Common myeloid progenitor, CD34-positive (primary cell): ENCODE results near the gene S1PR3.

Experiments
- CTCF ChIA-PET: fragments of 350-600 bp; sonication (Branson Sonifier 250); formaldehyde crosslinking; loops from one replicate; lab custom pipeline; 2021; ENCODE audit warnings: antibody characterized with exemption; lab: Charles Lee
- POLR2A ChIA-PET: fragments of 350-600 bp; sonication (Branson Sonifier 250); formaldehyde crosslinking; loops from one replicate; lab custom pipeline; 2021; ENCODE audit warnings: antibody characterized with exemption; lab: Charles Lee
- DNase-seq, 3 donors: peaks; one replicate each; pipeline versions ENCODE4 v3.0.0 to v3.0.0-alpha.2; 2013
- H3K27ac ChIP-seq, 2 experiments: 1 replicate in 1 of 2; 2 replicates in 1 of 2; pipeline ENCODE4 v1.7.0; 2013; ENCODE audit warnings: inconsistent platforms in 2 of 2, low read length in 2 of 2, mild to moderate bottlenecking in 2 of 2, low read depth in 1 of 2, moderate library complexity in 1 of 2; ENCODE audit not compliant: severe bottlenecking in 2 of 2, insufficient read depth in 1 of 2, poor library complexity in 1 of 2
- H3K27me3 ChIP-seq, 5 experiments: replicated peaks in 2 of 5; 1 replicate in 3 of 5; 2 replicates in 2 of 5; pipeline versions ENCODE4 v1.6.1 to v1.7.0; 2013; ENCODE audit warnings: low read length in 4 of 5, mild to moderate bottlenecking in 2 of 5, moderate library complexity in 2 of 5, inconsistent platforms in 1 of 5; ENCODE audit not compliant: insufficient read depth in 5 of 5, control insufficient read depth in 4 of 5
- H3K36me3 ChIP-seq, 4 experiments: 1 replicate in 2 of 4; 2 replicates in 2 of 4; pipeline versions ENCODE4 v1.6.1 to v1.7.0; 2013; ENCODE audit warnings: low read length in 3 of 4, control low read depth in 1 of 4, mild to moderate bottlenecking in 1 of 4; ENCODE audit not compliant: control insufficient read depth in 4 of 4, insufficient read depth in 4 of 4
- H3K4me1 ChIP-seq, 4 experiments: 1 replicate in 3 of 4; 2 replicates in 1 of 4; pipeline versions ENCODE4 v1.6.1 to v1.7.1; 2013; ENCODE audit warnings: low read length in 3 of 4, mild to moderate bottlenecking in 3 of 4, control low read depth in 1 of 4, inconsistent platforms in 1 of 4, moderate library complexity in 1 of 4; ENCODE audit not compliant: control insufficient read depth in 4 of 4, insufficient read depth in 4 of 4; ENCODE audit errors: control extremely low read depth in 1 of 4
- H3K4me3 ChIP-seq, 7 experiments: 1 replicate in 4 of 7; 2 replicates in 3 of 7; pipeline versions ENCODE4 v1.5.1 to v1.7.0; 2013; ENCODE audit warnings: mild to moderate bottlenecking in 7 of 7, low read length in 6 of 7, moderate library complexity in 6 of 7, inconsistent platforms in 2 of 7, low read depth in 2 of 7, control low read depth in 1 of 7; ENCODE audit not compliant: insufficient read depth in 4 of 7, control insufficient read depth in 1 of 7; ENCODE audit errors: extremely low read depth in 1 of 7
- H3K9me3 ChIP-seq, 5 experiments: 1 replicate in 4 of 5; 2 replicates in 1 of 5; pipeline versions ENCODE4 v1.6.1 to v1.7.1; 2013; ENCODE audit warnings: low read length in 4 of 5, mild to moderate bottlenecking in 2 of 5, inconsistent platforms in 1 of 5, low read depth in 1 of 5, moderate library complexity in 1 of 5; ENCODE audit not compliant: control insufficient read depth in 4 of 5, insufficient read depth in 2 of 5; ENCODE audit errors: control extremely low read depth in 1 of 5
- WGBS: methylation state at CpG from one replicate; pipeline ENCODE4 v1.1.5; 2013; ENCODE audit not compliant: insufficient coverage; 5-methylcytosine and 5-hydroxymethylcytosine counted together

Gene S1PR3

GRCh38 chr9:89000973-89001916, 10.0 kb downstream of the S1PR3 start:
- Histone ChIP-seq H3K9me3 (no peaks in the 10 kb centered on the region), H3K4me1 (peaks cover 0 to 5% (median 1%) of the 10 kb centered on the region in 4 experiments), H3K27me3 (peaks cover 0 to 41% (median 6%) of the 10 kb centered on the region in 5 experiments), H3K36me3 (no peaks in the 10 kb centered on the region), H3K4me3 (peak overlapping the region in 1 of 7 experiments; percentile 45), H3K27ac (no peak overlapping the region)
- CTCF ChIA-PET, result interaction anchor here (0.6 to 1.4 kb wide), 5 partner anchors 9 to 1782 kb away, joined by 3 to 4 read pairs (median 4); no protein-coding TSS in a partner anchor
- DNase-seq, result peak; percentile 80 to 88 (median 84)
- POLR2A ChIA-PET, result interaction anchor here (0.6 kb wide), 1 partner anchor 1065 kb away, joined by 3 read pairs; no protein-coding TSS in a partner anchor
- 41% methylated on average over 52 of the region's 52 CpGs for WGBS

- ChIA-PET POLR2A (no interaction called here), CTCF (interaction anchor here (1.4 kb wide), 1 partner anchor 825 kb away, joined by 4 read pairs; no protein-coding TSS in a partner anchor)
- Histone ChIP-seq H3K4me1 (peaks cover 0 to 5% (median 1%) of the 10 kb centered on the region in 4 experiments), H3K27ac (no peak overlapping the region), H3K36me3 (no peaks in the 10 kb centered on the region), H3K9me3 (no peaks in the 10 kb centered on the region), H3K4me3 (no peak overlapping the region), H3K27me3 (peaks cover 0 to 37% (median 6%) of the 10 kb centered on the region in 5 experiments)
- 95% methylated on average over 22 of the region's 27 CpGs for WGBS
- no peak for DNase-seq
These were observed 10.8 kb downstream of the S1PR3 start for GRCh38 chr9:89001917-89002540.

DNA sequence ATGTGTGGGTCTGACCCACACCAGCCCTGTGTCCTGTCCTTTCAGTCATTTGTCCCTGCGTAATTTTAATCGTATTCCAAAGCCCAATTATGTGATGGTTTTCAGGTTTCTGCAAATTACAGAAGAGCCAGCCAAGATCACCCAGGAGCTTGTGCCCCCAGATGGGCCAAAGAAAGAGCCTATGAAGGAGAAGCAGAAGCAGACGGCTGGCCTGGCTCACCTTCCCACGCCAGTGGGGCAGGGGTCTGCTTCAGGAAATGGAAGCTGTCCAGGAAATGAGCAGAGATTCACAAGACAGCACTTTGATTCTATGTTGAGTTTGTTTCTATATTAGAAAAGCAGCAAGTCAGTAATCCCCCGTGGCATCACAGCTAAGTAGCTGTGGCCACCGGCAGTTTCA, 11.7 kb downstream of the S1PR3 start:
- Histone ChIP-seq H3K36me3 (no peaks in the 10 kb centered on the region), H3K27me3 (peaks cover 0 to 37% (median 9%) of the 10 kb centered on the region in 5 experiments), H3K9me3 (no peaks in the 10 kb centered on the region), H3K4me1 (peaks cover 0 to 5% (median 1%) of the 10 kb centered on the region in 4 experiments), H3K4me3 (no peak overlapping the region), H3K27ac (no peak overlapping the region)
- DNase-seq, result no peak
- CTCF ChIA-PET, result no interaction called here
- WGBS, result 97% methylated on average over 4 of the region's 6 CpGs
- POLR2A ChIA-PET, result no interaction called here

GRCh38 chr9:89005323-89005722, 14.1 kb downstream of the S1PR3 start:
- Histone ChIP-seq H3K27me3 (peaks cover 0 to 37% (median 9%) of the 10 kb centered on the region in 5 experiments), H3K4me3 (no peak overlapping the region), H3K27ac (no peak overlapping the region), H3K36me3 (no peaks in the 10 kb centered on the region), H3K9me3 (no peaks in the 10 kb centered on the region), H3K4me1 (peaks cover 0 to 5% (median 1%) of the 10 kb centered on the region in 4 experiments)
- 93% methylated on average over 9 of the region's 9 CpGs for WGBS
- ChIA-PET POLR2A (interaction anchor here (0.6 kb wide), 1 partner anchor 60 kb away, joined by 4 read pairs; no protein-coding TSS in a partner anchor), CTCF (interaction anchor here (0.9 kb wide), 1 partner anchor 17 kb away, joined by 3 read pairs; no protein-coding TSS in a partner anchor)
- no peak for DNase-seq

DNA sequence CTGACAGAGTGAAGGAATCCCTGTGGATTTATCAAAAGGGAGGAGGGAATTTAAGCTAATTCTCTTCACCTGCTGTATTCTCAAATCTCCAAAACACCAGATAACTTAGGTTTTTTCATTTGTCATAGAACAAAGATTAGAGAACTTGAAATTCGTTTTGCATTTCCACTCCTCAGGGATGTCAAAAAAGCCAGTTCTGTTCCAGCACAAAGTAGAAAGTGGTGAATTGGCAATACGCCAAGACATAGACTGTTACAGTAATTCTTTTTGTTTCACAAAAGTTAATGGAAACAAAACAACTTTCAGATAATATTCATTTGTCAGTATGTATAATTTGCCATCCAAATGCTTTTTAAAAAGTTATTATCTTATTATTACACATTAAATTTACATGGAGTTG, 15.0 kb downstream of the S1PR3 start:
- no peak overlapping the region for H3K4me3 ChIP-seq
- H3K27ac ChIP-seq, result no peak overlapping the region
- H3K9me3 ChIP-seq, result no peaks in the 10 kb centered on the region
- ChIA-PET POLR2A (no interaction called here), CTCF (no interaction called here)
- H3K36me3 ChIP-seq, result no peaks in the 10 kb centered on the region
- 60% methylated on average over 1 of the region's 2 CpGs for WGBS
- H3K27me3 ChIP-seq, result peaks cover 0 to 36% (median 9%) of the 10 kb centered on the region in 5 experiments
- DNase-seq, result peak in 1 of 3 donors; percentile 11
- H3K4me1 ChIP-seq, result no peaks in the 10 kb centered on the region

DNA sequence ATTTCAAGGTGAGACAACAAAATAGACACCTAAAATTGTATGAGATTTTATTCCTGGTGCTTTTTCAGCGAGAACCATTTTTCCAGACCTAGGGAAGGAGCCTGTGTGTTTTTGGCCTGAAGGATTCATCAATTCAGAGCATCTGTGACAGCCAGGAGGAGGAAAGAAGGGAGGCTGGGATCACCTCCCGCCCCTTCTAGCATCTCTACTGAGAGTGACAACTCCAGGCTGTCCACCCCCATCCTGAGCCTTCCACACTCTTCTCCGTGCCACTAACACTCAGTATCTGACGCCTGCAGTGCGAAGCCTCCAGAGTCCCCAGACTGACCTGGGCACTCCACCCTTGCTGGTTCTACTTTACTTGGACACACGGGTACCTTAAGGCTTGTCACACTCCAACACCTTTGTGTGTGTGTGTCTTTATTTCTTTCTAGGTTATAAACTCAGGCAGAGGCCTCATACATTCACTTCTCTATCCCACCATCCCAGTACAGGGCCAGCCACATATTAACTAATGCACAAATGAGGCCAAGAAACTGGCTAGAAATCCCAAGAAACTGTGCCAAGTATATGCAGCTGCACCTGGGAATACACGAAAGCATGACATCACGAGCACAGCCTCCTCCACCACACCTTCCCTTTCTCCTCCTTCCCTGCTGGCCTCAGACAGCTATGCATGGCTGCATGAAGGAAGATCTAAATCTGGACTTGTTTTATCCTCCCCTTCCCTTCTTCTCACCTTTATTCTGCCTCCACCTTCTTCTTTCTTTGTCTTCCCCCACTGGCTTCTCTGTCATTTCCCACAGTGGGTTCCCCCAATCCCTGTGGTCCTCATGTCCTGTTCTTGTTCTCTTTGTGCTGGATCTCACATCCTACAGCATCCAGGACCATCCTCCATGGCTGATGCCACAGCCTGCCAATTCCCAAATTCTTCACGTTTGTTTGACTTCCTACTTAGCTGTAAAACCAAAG, 16.0 kb downstream of the S1PR3 start:
- Histone ChIP-seq H3K4me1 (no peaks in the 10 kb centered on the region), H3K27me3 (peaks cover 0 to 26% (median 7%) of the 10 kb centered on the region in 5 experiments), H3K27ac (no peak overlapping the region), H3K4me3 (no peak overlapping the region), H3K36me3 (no peaks in the 10 kb centered on the region), H3K9me3 (no peaks in the 10 kb centered on the region)
- DNase-seq, result no peak
- ChIA-PET CTCF (no interaction called here), POLR2A (no interaction called here)
- WGBS, result 81% methylated on average over 4 of the region's 9 CpGs
